Neural progenitor cell (in vitro differentiated cells): ENCODE measurements around the gene DGLUCY.

ENCODE experiments used
- EZH2phosphoT487 ChIP-seq: fragments of 200-600 bp; sonication (generic); IDR thresholded peaks from 2 replicates; pipeline ENCODE4 v1.6.1; 2017; ENCODE audit warnings: antibody characterized with exemption
- TF ChIP-seq, protein P1 (sequence below): fragments of 200-600 bp; sonication (generic); IDR thresholded peaks from 2 replicates; pipeline ENCODE4 v1.5.1; 2017; ENCODE audit warnings: antibody characterized with exemption, mild to moderate bottlenecking

DNA sequence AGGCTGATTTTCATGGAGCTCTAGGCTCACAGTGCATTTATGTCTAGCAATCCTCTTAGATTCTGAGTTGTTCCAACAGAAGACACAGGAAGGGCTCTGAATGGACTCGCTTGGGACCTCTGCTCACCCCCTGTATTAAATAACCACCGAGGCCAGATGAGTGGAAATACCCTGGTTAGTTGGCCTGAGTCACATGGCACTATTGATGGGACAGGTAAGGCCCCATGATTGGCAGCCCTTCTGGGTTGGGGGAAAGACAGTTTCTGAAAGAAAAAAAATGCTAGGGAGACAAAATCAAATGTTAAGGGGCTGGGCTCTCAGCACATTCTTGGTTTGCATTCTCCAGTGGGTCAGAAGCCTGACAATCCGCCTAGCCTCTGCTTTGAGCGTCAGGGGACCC, 14.8 kb downstream of the DGLUCY start:
- TF ChIP-seq, protein P1, sequence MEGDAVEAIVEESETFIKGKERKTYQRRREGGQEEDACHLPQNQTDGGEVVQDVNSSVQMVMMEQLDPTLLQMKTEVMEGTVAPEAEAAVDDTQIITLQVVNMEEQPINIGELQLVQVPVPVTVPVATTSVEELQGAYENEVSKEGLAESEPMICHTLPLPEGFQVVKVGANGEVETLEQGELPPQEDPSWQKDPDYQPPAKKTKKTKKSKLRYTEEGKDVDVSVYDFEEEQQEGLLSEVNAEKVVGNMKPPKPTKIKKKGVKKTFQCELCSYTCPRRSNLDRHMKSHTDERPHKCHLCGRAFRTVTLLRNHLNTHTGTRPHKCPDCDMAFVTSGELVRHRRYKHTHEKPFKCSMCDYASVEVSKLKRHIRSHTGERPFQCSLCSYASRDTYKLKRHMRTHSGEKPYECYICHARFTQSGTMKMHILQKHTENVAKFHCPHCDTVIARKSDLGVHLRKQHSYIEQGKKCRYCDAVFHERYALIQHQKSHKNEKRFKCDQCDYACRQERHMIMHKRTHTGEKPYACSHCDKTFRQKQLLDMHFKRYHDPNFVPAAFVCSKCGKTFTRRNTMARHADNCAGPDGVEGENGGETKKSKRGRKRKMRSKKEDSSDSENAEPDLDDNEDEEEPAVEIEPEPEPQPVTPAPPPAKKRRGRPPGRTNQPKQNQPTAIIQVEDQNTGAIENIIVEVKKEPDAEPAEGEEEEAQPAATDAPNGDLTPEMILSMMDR = no peak
- TF ChIP-seq EZH2phosphoT487 = no peak
